ENCODE results near the gene SIRT6. TPM values are rescaled to one million over a fixed set of nuclear protein-coding genes. Genes with fewer than 3 reads are reported as not detected.
"Not testable (repeated sequence)": the region's sequence is repeated elsewhere in the genome, so short reads cannot be mapped to it uniquely, and the experiment has no call there.

The SIRT6 gene
- 10 to 100 TPM in 3 of 6 experiments, 1 to 10 TPM in 3; 7.9 to 21.6 (median 10.0) TPM for total RNA-seq
- long read RNA-seq, partial matches to known transcripts = 0 of 1 reads
- long read RNA-seq, other reads (novel, unspliced or antisense) = 0 of 1 reads

DNA sequence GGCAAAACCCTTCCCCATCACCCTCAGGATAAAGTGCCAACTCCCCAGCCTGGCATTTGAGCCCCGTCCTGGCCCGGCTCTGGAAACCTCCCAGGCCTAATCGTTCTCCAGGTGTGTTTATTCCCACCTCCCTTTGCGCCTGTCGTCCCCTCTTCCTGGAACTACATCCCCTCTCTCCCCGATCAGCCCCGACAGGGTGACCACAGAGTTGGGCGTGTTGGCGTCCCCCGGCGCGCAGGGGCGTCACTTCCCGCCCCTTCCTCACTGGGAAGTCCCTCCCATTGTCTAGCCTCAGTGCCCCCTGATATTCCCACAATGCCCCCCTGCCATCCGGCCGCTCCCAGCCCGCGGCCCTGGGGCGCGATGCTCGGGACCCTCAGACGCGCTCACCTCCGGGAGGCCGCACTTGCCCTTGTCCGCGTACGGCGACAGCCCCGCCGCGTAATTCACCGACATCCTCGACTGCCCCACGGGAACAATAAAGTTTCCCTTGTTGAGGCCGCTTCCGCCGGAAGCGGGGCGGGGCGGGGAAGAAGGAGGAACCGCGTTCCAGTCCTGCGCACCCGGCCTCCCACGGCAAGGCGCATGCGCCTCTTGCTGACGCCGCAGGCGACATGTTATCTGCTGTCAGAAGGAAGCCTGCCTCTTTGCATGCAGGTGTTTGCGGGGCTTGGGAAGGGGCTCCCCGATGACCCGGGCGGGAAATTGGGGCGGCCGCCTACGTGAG, at the start of gene SIRT6, which contains the start of gene ANKRD24:
TSS of gene SIRT6 (minus strand) at position 480 of the 727 bp plus-strand sequence. CDS start at position 456, 24 bp downstream.
TSS of gene ANKRD24 (plus strand) at position 606 of the 727 bp plus-strand sequence. CDS start 3,737 bp downstream, outside the sequence.
- H3K4me1 ChIP-seq = peaks cover 0 to 31% (median 4%) of the 10 kb centered on the region in 4 donors
- peak within 1 kb of the TSS; percentile 37 to 80 (median 79) for H3K27ac ChIP-seq
- WGBS (ENCODE audit: insufficient coverage, low coverage, low lambda C conversion rate, missing lambda C conversion rate) = under 1% methylated on average over 36 of the region's 58 CpGs
- H3K27me3 ChIP-seq = no peaks in the 10 kb centered on the region
- peaks cover 0 to 5% (median 0%) of the 10 kb centered on the region in 4 donors for H3K36me3 ChIP-seq
- intact Hi-C loops (cut with DNase I) = no loop called here
- peak; percentile 97 for DNase-seq
- no peaks in the 10 kb centered on the region for H3K9me3 ChIP-seq
- peak within 1 kb of the TSS; percentile 74 to 85 (median 75) for H3K4me3 ChIP-seq
- peak; percentile 77 to 85 (median 82) for ATAC-seq
- TF ChIP-seq CTCF (IDR thresholded peaks at IDR 0.05) (no peak), POLR2A (IDR thresholded peaks at IDR 0.05) (peak; percentile 76)

GRCh38 chr19:4232139-4232538, 49.8 kb upstream of the SIRT6 start:
- H3K4me1 ChIP-seq; ATAC-seq; H3K4me3 ChIP-seq; H3K27ac ChIP-seq; intact Hi-C loops (cut with DNase I); H3K36me3 ChIP-seq; H3K27me3 ChIP-seq; DNase-seq; H3K9me3 ChIP-seq: not testable (repeated sequence)
- WGBS (ENCODE audit: insufficient coverage, low coverage, low lambda C conversion rate, missing lambda C conversion rate) = 77% methylated on average over 4 of the region's 5 CpGs

GRCh38 chr19:4231521-4231920, 49.2 kb upstream of the SIRT6 start:
- H3K4me1 ChIP-seq; H3K27ac ChIP-seq; H3K4me3 ChIP-seq; H3K27me3 ChIP-seq; ATAC-seq; H3K36me3 ChIP-seq; DNase-seq; intact Hi-C loops (cut with DNase I); H3K9me3 ChIP-seq: not testable (repeated sequence)
- 84% methylated on average over 5 of the region's 6 CpGs for WGBS (ENCODE audit: insufficient coverage, low coverage, low lambda C conversion rate, missing lambda C conversion rate)

GRCh38 chr19:4230237-4230636, 47.9 kb upstream of the SIRT6 start:
- H3K27me3 ChIP-seq; intact Hi-C loops (cut with DNase I); H3K4me1 ChIP-seq; ATAC-seq; H3K36me3 ChIP-seq; DNase-seq; H3K27ac ChIP-seq; H3K4me3 ChIP-seq; H3K9me3 ChIP-seq: not testable (repeated sequence)
- 50% methylated on average over 2 of the region's 6 CpGs for WGBS (ENCODE audit: insufficient coverage, low coverage, low lambda C conversion rate, missing lambda C conversion rate)

GRCh38 chr19:4229179-4229931, 47.0 kb upstream of the SIRT6 start, which contains the start of gene EBI3:
Gene EBI3, plus strand, starts transcription at chr19:4229523. Its CDS starts 28 bp downstream, at chr19:4229551.
- Histone ChIP-seq H3K36me3 (no peaks in the 10 kb centered on the region), H3K4me3 (peak within 1 kb of the TSS in 1 of 3 donors; percentile 9), H3K9me3 (no peaks in the 10 kb centered on the region), H3K27ac (no peak within 1 kb of the TSS), H3K27me3 (no peaks in the 10 kb centered on the region), H3K4me1 (no peaks in the 10 kb centered on the region)
- 14% methylated on average over 16 of the region's 19 CpGs for WGBS (ENCODE audit: insufficient coverage, low coverage, low lambda C conversion rate, missing lambda C conversion rate)
- ATAC-seq (peak; percentile 56 to 74 (median 72)), DNase-seq (peak in 1 of 3 donors; percentile 46)
- TF ChIP-seq POLR2A (IDR thresholded peaks at IDR 0.05) = no peak
- TF ChIP-seq CTCF (IDR thresholded peaks at IDR 0.05) = no peak
- intact Hi-C loops (cut with DNase I) = no loop called here
